HepG2 (cell line): ENCODE data around the gene RIPOR3.

Experiments
- CCAR2 ChIP-seq: fragments of 200-400 bp; formaldehyde crosslinking; optimal IDR thresholded peaks from 2 replicates; pipeline ENCODE3; 2018; ENCODE audit warnings: low read depth, mild to moderate bottlenecking, low read length, moderate library complexity
- CTCF ChIP-seq: sonication (generic); formaldehyde crosslinking; IDR thresholded peaks from 2 replicates; pipeline ENCODE4 v1.5.0; 2020; ENCODE audit warnings: mild to moderate bottlenecking, missing genetic modification reagents, moderate library complexity
- GABPA ChIP-seq, 2 experiments: IDR thresholded peaks; 2 replicates each; pipeline ENCODE4 v1.6.1; 2011 to 2016; ENCODE audit warnings: low read depth in 2 of 2, low read length in 1 of 2, missing biosample characterization in 1 of 2, missing genetic modification characterization in 1 of 2
- MXI1 ChIP-seq: IDR thresholded peaks from 3 replicates; pipeline ENCODE4 v1.6.1; 2012; ENCODE audit warnings: low read depth, low read length, inconsistent platforms, borderline replicate concordance
- XRCC5 ChIP-seq: fragments of 200-400 bp; formaldehyde crosslinking; optimal IDR thresholded peaks from 2 replicates; pipeline ENCODE3; 2017; ENCODE audit warnings: mild to moderate bottlenecking, low read length

- no peak for TF ChIP-seq XRCC5
- no peak for TF ChIP-seq MXI1
- TF ChIP-seq CTCF (CRISPR knock-in tag), result no peak
- TF ChIP-seq GABPA (IDR thresholded peaks at IDR 0.05; ENCODE audit: low read depth, low read length), result no peak
- TF ChIP-seq GABPA (CRISPR knock-in tag; IDR thresholded peaks at IDR 0.05; ENCODE audit: low read depth), result no peak
- TF ChIP-seq CCAR2, result no peak
Observed at GRCh38 chr20:50589548-50590347, 101.6 kb downstream of the RIPOR3 start.
